Suprapubic skin (tissue), 3 donors: Measurements from ENCODE around the gene CACNA1S.

Experiments used
- POLR2A ChIP-seq, 2 donors: fragments of 450-650 bp; IDR thresholded peaks; one replicate each; pipeline ENCODE4 v1.6.1; 2017; ENCODE audit warnings: antibody characterized with exemption in 2 of 2, mild to moderate bottlenecking in 2 of 2, moderate library complexity in 2 of 2
- TF ChIP-seq, protein P1 (sequence below), 2 donors: fragments of 200-600 bp in 1 of 2; fragments of 450-650 bp in 1 of 2; sonication (generic) in 1 of 2; IDR thresholded peaks; one replicate each; pipeline ENCODE4 v1.5.1; 2016 to 2019; ENCODE audit warnings: antibody characterized with exemption in 2 of 2, mild to moderate bottlenecking in 1 of 2, moderate library complexity in 1 of 2

- TF ChIP-seq, protein P1, sequence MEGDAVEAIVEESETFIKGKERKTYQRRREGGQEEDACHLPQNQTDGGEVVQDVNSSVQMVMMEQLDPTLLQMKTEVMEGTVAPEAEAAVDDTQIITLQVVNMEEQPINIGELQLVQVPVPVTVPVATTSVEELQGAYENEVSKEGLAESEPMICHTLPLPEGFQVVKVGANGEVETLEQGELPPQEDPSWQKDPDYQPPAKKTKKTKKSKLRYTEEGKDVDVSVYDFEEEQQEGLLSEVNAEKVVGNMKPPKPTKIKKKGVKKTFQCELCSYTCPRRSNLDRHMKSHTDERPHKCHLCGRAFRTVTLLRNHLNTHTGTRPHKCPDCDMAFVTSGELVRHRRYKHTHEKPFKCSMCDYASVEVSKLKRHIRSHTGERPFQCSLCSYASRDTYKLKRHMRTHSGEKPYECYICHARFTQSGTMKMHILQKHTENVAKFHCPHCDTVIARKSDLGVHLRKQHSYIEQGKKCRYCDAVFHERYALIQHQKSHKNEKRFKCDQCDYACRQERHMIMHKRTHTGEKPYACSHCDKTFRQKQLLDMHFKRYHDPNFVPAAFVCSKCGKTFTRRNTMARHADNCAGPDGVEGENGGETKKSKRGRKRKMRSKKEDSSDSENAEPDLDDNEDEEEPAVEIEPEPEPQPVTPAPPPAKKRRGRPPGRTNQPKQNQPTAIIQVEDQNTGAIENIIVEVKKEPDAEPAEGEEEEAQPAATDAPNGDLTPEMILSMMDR (IDR thresholded peaks at IDR 0.05) = no peak
- no peak for TF ChIP-seq POLR2A (IDR thresholded peaks at IDR 0.05)
Measured at GRCh38 chr1:201089596-201089995, 22.6 kb downstream of the CACNA1S start.
